Right lobe of liver (tissue), 6 donors: Measurements from ENCODE around the gene NT5DC3. TPM values are rescaled to one million over a fixed set of nuclear protein-coding genes. Genes with fewer than 3 reads are reported as not detected.

ENCODE experiments used
- ATAC-seq, 4 donors: fragments of 200-7000 bp; cut with Tn5 transposase; one replicate each; pipeline ENCODE4 v1.9.1; 2020; ENCODE audit warnings: mild to moderate bottlenecking in 4 of 4, moderate library complexity in 4 of 4
- DNase-seq, 3 donors: peaks; one replicate each; pipeline ENCODE4 v3.0.0-alpha.2; 2020
- H3K27ac ChIP-seq, 3 donors: fragments of 200-600 bp; one replicate each; pipeline ENCODE4 v1.8.0; 2022
- H3K27me3 ChIP-seq, 2 donors: fragments of 200-600 bp; one replicate each; pipeline ENCODE4 v1.8.0; 2022
- H3K36me3 ChIP-seq, 4 donors: fragments of 200-600 bp; sonication (generic) in 1 of 4; one replicate each; pipeline versions ENCODE4 v1.5.1 to v1.8.0; 2017 to 2022; ENCODE audit warnings: control low read depth in 1 of 4
- H3K4me1 ChIP-seq, 4 donors: fragments of 200-600 bp; sonication (generic) in 1 of 4; one replicate each; pipeline versions ENCODE4 v1.5.1 to v1.8.0; 2017 to 2022; ENCODE audit warnings: control low read depth in 1 of 4
- H3K4me3 ChIP-seq, 3 donors: fragments of 200-600 bp; one replicate each; pipeline ENCODE4 v1.8.0; 2022
- H3K9me3 ChIP-seq, 4 donors: fragments of 200-600 bp; sonication (generic) in 1 of 4; one replicate each; pipeline versions ENCODE4 v1.5.1 to v1.8.0; 2017 to 2022; ENCODE audit warnings: control low read depth in 1 of 4
- CTCF ChIP-seq, 4 donors: fragments of 200-600 bp in 3 of 4; fragments of 450-650 bp in 1 of 4; IDR thresholded peaks; one replicate each; pipeline versions ENCODE4 v1.5.1 to v1.8.0; 2016 to 2022; ENCODE audit warnings: antibody characterized with exemption in 4 of 4, mild to moderate bottlenecking in 2 of 4
- POLR2A ChIP-seq: fragments of 450-650 bp; IDR thresholded peaks from one replicate; pipeline ENCODE4 v1.6.1; 2017; ENCODE audit warnings: antibody characterized with exemption, mild to moderate bottlenecking
- WGBS: methylation state at CpG from one replicate; pipeline ENCODE4 v1.1.6; 2018; ENCODE audit warnings: low coverage, low lambda C conversion rate; ENCODE audit not compliant: insufficient coverage; ENCODE audit errors: missing lambda C conversion rate; 5-methylcytosine and 5-hydroxymethylcytosine counted together
- intact Hi-C, 2 donors: fragments of 100-400 bp; cut with DNase I; formaldehyde crosslinking; loops; one replicate each; pipeline versions ENCODE4 v1.11.2 to v1.14.1; 2022
- total RNA-seq, 6 experiments: library from RNA; depleted of rRNA in 2 of 6; stranded (reverse); fragments of >200 nt in 2 of 6; fragmentation: NEBNext Ultra II Directional in 3 of 6; extraction: Animal tissue kit (Norgen Biotek cat#: 25700) in 3 of 6; gene quantifications; one replicate each; pipeline versions ENCODE4 v1.1.0 to v1.2.4, GENCODE V29; 2016 to 2023
- donor health status: DM: no; HTN: yes; CAD: no.
- donor health status: DM: no; HTN: no; CAD: no.
- donor health status: DM: no; HTN: no; CAD: no.
- donor health status: DM: no; HTN: yes; CAD: no.
- donor health status: DM: no; HTN: yes; CAD: no.

NT5DC3 gene
- total RNA-seq, 6 experiments from 2014 or later: 3.3 to 10.2 (median 6.6) TPM

DNA sequence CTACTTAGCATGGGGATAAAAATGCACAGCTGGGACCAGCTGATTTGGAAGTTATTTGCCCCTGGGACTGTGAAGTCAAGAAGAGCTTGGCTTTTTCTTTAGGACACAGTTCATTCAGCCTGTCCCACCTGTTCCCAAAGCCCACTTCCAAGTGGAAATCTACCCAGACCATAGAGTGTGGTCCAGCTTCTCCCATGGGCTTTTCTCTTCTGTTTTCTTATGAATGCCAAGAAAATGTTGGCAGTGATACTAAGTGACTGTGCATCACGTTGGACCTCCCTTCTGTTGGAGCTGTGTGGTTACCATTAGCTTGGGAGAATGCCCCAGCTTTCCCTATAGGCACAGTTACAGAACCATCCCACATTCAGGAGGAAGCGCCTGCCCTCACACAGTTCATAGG, 89.4 kb downstream of the NT5DC3 start:
- ATAC-seq (no peak), DNase-seq (no peak)
- 17% methylated on average over 1 of the region's 2 CpGs for WGBS
- H3K27ac ChIP-seq: no peak overlapping the region
- TF ChIP-seq POLR2A: no peak
- no peak for TF ChIP-seq CTCF (IDR thresholded peaks at IDR 0.05)
- intact Hi-C loops: no loop called here
- peaks cover 0 to 3% (median 0%) of the 10 kb centered on the region in 4 donors for H3K36me3 ChIP-seq
- H3K4me3 ChIP-seq: no peak overlapping the region
- H3K4me1 ChIP-seq: no peaks in the 10 kb centered on the region
- H3K9me3 ChIP-seq: no peaks in the 10 kb centered on the region
- no peaks in the 10 kb centered on the region for H3K27me3 ChIP-seq

DNA sequence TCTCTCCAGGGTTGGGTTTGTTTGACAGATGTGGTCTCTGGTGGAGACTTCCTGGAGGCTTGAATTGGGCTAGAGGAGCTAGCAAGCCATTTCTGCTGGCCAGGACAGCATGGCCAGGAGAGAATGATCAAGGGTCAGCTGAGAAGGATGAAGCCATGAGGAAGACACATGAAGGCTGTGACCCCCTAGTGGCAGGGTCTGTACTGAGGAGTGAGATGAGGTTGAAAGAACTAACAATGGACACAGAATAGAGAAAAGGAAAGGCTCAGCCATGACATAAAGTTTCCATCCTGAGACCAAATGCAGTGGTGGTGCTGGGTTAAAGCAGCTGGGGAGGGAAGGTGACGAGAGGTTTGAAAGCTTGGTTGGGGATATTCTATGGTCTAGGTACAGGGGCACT, 89.9 kb downstream of the NT5DC3 start:
- Histone ChIP-seq H3K27me3 (no peaks in the 10 kb centered on the region), H3K27ac (no peak overlapping the region), H3K4me3 (no peak overlapping the region), H3K36me3 (peaks cover 0 to 3% (median 0%) of the 10 kb centered on the region in 4 donors), H3K4me1 (no peaks in the 10 kb centered on the region), H3K9me3 (no peaks in the 10 kb centered on the region)
- no CpG with 5 or more reads among the region's 1 CpG for WGBS
- TF ChIP-seq POLR2A: no peak
- TF ChIP-seq CTCF (IDR thresholded peaks at IDR 0.05): no peak
- DNase-seq: no peak
- no peak for ATAC-seq
- intact Hi-C loops: no loop called here

- Histone ChIP-seq H3K4me1 (no peaks in the 10 kb centered on the region), H3K9me3 (no peaks in the 10 kb centered on the region), H3K4me3 (no peak overlapping the region), H3K27me3 (no peaks in the 10 kb centered on the region), H3K27ac (no peak overlapping the region), H3K36me3 (no peaks in the 10 kb centered on the region)
- no peak for TF ChIP-seq POLR2A
- no peak for TF ChIP-seq CTCF (IDR thresholded peaks at IDR 0.05)
- DNase-seq: no peak
- 80% methylated on average over 1 of the region's 12 CpGs for WGBS
- intact Hi-C loops: no loop called here
- ATAC-seq: no peak
Observed at GRCh38 chr12:103748875-103749274, 92.2 kb downstream of the NT5DC3 start.

DNA sequence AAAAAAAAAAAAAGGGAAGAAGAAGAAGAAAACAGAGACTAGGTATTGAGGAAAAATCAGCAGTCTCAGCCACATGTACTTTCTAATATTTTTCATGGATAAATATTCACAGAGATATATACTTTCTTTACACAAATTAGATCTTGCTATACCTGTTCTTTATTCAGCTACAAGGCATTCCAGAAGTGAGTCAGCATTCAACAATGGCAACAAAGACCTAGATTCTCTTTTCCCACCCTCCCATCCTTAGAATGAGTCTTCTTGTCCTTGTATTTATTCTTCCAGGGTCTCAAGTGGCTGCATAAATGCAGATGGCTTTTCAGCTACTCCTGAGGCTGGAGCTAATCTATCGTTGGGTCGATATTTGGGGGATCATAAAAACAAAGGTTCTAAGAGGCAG, 93.0 kb downstream of the NT5DC3 start:
- TF ChIP-seq POLR2A (no peak), CTCF (IDR thresholded peaks at IDR 0.05) (no peak)
- Histone ChIP-seq H3K9me3 (no peaks in the 10 kb centered on the region), H3K27ac (no peak overlapping the region), H3K4me1 (no peaks in the 10 kb centered on the region), H3K36me3 (no peaks in the 10 kb centered on the region), H3K27me3 (no peaks in the 10 kb centered on the region), H3K4me3 (no peak overlapping the region)
- intact Hi-C loops: no loop called here
- DNase-seq: no peak
- 79% methylated on average over 2 of the region's 2 CpGs for WGBS
- ATAC-seq: no peak

DNA sequence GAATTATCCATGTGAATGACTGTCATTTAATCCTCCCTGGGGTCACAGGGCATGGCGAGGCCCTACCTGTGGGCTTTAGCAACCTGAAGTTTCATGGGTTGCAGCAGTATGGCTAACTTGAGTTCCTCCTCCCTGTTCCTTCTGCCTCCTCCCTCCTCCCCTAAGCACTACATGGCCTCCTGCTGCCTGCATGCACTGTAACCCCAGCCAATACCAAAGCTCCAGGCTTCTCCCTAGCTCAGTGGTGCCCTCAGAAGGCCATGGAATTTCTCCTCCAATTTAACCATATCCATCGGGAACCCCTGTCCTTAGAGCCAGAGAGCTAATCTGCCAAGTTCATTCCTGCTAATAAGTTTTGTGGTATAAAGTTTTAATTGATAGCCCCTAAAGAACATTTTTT, 95.1 kb downstream of the NT5DC3 start:
- ATAC-seq: no peak
- H3K27ac ChIP-seq: no peak overlapping the region
- 78% methylated on average over 2 of the region's 2 CpGs for WGBS
- no peak for TF ChIP-seq POLR2A
- no peak for TF ChIP-seq CTCF (IDR thresholded peaks at IDR 0.05)
- DNase-seq: no peak
- no peaks in the 10 kb centered on the region for H3K9me3 ChIP-seq
- no peaks in the 10 kb centered on the region for H3K27me3 ChIP-seq
- intact Hi-C loops: no loop called here
- no peak overlapping the region for H3K4me3 ChIP-seq
- H3K36me3 ChIP-seq: no peaks in the 10 kb centered on the region
- H3K4me1 ChIP-seq: no peaks in the 10 kb centered on the region
